ENCODE results near the gene TBC1D24.
"Not testable (repeated sequence)": the region's sequence is repeated elsewhere in the genome, so short reads cannot be mapped to it uniquely, and the experiment has no call there.

Gene TBC1D24

DNA sequence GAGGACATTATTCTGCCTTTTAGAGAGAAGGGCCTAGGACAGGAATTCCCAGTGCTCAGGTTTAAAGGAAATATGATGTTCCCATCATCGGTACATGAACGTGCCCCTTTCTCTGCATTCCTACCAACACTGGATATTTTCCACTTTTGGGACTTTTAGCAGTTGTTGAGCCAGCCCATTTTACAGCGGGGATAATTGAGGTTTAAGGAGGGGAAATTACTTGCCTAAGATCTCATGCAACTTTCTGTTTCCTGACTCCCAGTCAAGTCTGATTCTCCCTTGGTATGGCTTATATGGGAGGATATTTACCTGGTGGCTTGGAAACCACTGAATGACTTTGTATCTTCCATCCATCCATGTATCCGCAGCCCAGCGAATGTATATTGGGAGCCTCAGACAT is 59.4 kb downstream of the TBC1D24 start:
- not testable (repeated sequence) for H3K27ac ChIP-seq (ENCODE audit: low read depth, low read length); H3K9ac ChIP-seq (ENCODE audit: low read length in 5 of 5); H3K9me3 ChIP-seq (ENCODE audit: control insufficient read depth in 5 of 5, low read length in 5 of 5); H3K4me3 ChIP-seq (ENCODE audit: low read depth in 1 of 5, low read length in 5 of 5); H3K27me3 ChIP-seq (ENCODE audit: control insufficient read depth in 5 of 5, insufficient read depth in 4 of 5, low read length in 5 of 5)
- H3K36me3 ChIP-seq (ENCODE audit: control insufficient read depth in 5 of 5, insufficient read depth in 5 of 5, low read length in 5 of 5) = peaks cover 0 to 14% (median 4%) of the 10 kb centered on the region in 5 donors
- H3K4me1 ChIP-seq (ENCODE audit: control insufficient read depth in 5 of 5, insufficient read depth in 5 of 5, low read length in 5 of 5) = peaks cover under 1 to 49% (median 38%) of the 10 kb centered on the region in 5 donors

DNA sequence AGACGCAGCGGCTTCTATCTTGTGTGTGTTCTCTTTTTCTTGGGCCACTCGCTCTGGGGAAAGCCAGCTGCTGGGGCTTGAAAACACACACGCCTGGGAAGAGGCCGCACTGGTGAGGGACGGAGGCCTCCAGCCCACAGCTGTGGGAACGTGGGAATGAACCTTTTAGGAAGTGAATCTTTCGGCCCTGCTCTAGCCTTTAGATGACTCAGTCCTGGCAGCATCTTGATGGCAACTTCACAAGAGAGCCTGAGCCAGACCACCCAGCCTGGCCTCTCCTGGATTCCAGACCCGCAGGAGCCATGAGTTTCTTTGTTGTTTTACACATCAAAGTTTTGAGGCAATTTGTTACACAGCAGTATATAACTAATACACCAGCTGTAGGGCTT is 60.7 kb downstream of the TBC1D24 start:
- Histone ChIP-seq H3K4me1 (ENCODE audit: control insufficient read depth in 5 of 5, insufficient read depth in 5 of 5, low read length in 5 of 5) (peaks cover 2 to 60% (median 48%) of the 10 kb centered on the region in 5 donors), H3K27ac (ENCODE audit: low read depth, low read length) (peak overlapping the region; percentile 41), H3K27me3 (ENCODE audit: control insufficient read depth in 5 of 5, insufficient read depth in 4 of 5, low read length in 5 of 5) (no peaks in the 10 kb centered on the region), H3K9ac (ENCODE audit: low read length in 5 of 5) (no peak overlapping the region), H3K4me3 (ENCODE audit: low read depth in 1 of 5, low read length in 5 of 5) (peak overlapping the region in 1 of 5 donors; percentile 25), H3K9me3 (ENCODE audit: control insufficient read depth in 5 of 5, low read length in 5 of 5) (no peaks in the 10 kb centered on the region), H3K36me3 (ENCODE audit: control insufficient read depth in 5 of 5, insufficient read depth in 5 of 5, low read length in 5 of 5) (peaks cover 0 to 5% (median 0%) of the 10 kb centered on the region in 5 donors)

DNA sequence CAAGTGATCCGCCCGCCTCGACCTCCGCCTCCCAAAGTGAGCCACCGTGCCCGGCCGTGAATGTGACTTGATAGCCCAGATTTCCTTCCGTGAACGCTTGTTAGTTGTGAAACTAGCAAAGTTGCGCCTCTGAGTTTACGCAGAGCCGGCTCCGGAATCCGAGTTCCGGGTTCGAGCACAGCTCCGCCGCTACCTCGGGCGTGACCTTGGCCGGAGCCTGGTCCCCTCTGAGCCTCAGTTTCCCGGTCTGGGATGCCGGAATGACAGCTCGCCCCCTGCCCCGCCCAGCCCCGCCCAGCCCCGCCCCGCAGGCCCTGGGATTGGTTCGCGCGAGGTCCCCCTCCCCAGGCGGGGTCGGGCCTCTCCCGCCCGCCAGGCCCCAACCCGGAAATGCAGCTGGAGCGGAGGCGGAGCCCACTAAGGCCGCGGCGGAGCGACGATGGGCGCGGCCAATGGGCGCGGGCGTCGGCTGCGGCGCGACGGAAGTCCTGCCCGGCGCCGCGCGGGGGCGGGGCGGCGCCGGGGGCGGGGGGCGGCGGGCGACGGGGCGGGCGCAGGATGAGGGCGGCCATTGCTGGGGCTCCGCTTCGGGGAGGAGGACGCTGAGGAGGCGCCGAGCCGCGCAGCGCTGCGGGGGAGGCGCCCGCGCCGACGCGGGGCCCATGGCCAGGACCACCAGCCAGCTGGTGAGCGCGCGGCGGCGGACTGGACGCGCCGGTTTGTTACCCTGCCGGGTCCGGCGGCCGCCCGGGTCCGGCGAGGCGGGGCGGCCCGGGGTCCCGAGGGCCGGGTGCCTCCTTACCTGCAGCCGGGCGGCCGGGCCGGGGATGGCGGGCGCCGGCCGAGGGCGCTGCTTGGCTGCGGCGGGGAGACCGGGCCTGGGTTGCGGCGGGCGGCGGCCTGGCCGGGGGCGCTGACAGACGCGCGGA is 62.8 kb downstream of the TBC1D24 start, which contains the start of gene PDPK1:
Gene PDPK1, plus strand, starts transcription at position 571 of the 929 bp plus-strand sequence. Its CDS starts 92 bp downstream, at position 663.
- H3K27ac ChIP-seq (ENCODE audit: low read depth, low read length) = peak within 1 kb of the TSS; percentile 62
- peaks cover 2 to 50% (median 40%) of the 10 kb centered on the region in 5 donors for H3K4me1 ChIP-seq (ENCODE audit: control insufficient read depth in 5 of 5, insufficient read depth in 5 of 5, low read length in 5 of 5)
- H3K4me3 ChIP-seq (ENCODE audit: low read depth in 1 of 5, low read length in 5 of 5) = peak within 1 kb of the TSS; percentile 40 to 76 (median 72)
- H3K27me3 ChIP-seq (ENCODE audit: control insufficient read depth in 5 of 5, insufficient read depth in 4 of 5, low read length in 5 of 5) = no peaks in the 10 kb centered on the region
- no peaks in the 10 kb centered on the region for H3K9me3 ChIP-seq (ENCODE audit: control insufficient read depth in 5 of 5, low read length in 5 of 5)
- H3K9ac ChIP-seq (ENCODE audit: low read length in 5 of 5) = peak within 1 kb of the TSS in 2 of 5 donors; percentile 64 to 71
- H3K36me3 ChIP-seq (ENCODE audit: control insufficient read depth in 5 of 5, insufficient read depth in 5 of 5, low read length in 5 of 5) = peaks cover 0 to 3% (median 0%) of the 10 kb centered on the region in 5 donors

DNA sequence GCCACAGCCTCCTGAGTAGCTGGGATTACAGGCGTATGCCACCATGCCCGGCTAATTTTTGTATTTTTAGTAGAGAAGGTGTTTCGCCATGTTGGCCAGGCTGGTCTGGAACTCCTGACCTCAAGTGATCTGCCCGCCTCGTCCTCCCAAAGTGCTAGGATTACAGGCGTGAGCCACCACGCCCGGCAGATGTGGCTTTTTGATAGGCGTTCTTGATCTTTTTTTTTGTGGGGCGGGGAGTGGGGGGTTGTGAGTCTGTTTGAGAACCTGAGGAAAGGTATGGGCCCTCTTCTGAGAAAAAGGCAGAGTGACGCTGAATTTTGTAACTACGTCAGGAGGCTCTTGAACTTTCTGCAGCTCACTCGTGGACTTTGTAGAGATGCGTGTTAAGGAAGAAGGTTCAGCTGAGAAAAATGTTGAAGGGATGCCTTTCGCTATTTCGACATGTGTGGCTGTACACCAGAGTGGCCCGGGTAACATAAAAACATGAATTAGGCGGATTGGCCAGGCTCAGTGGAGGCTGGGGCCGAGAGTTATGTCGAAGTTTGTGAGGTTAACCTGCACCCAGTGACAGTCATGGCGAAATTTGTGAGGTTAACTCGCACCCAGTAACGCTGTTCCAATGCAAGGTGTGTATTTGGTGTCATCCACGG is 64.4 kb downstream of the TBC1D24 start:
- H3K9ac ChIP-seq (ENCODE audit: low read length in 5 of 5); H3K36me3 ChIP-seq (ENCODE audit: control insufficient read depth in 5 of 5, insufficient read depth in 5 of 5, low read length in 5 of 5); H3K9me3 ChIP-seq (ENCODE audit: control insufficient read depth in 5 of 5, low read length in 5 of 5); H3K27me3 ChIP-seq (ENCODE audit: control insufficient read depth in 5 of 5, insufficient read depth in 4 of 5, low read length in 5 of 5); H3K27ac ChIP-seq (ENCODE audit: low read depth, low read length): not testable (repeated sequence)
- Histone ChIP-seq H3K4me1 (ENCODE audit: control insufficient read depth in 5 of 5, insufficient read depth in 5 of 5, low read length in 5 of 5) (peaks cover 2 to 48% (median 37%) of the 10 kb centered on the region in 5 donors), H3K4me3 (ENCODE audit: low read depth in 1 of 5, low read length in 5 of 5) (peak overlapping the region in 1 of 5 donors; percentile 61)

DNA sequence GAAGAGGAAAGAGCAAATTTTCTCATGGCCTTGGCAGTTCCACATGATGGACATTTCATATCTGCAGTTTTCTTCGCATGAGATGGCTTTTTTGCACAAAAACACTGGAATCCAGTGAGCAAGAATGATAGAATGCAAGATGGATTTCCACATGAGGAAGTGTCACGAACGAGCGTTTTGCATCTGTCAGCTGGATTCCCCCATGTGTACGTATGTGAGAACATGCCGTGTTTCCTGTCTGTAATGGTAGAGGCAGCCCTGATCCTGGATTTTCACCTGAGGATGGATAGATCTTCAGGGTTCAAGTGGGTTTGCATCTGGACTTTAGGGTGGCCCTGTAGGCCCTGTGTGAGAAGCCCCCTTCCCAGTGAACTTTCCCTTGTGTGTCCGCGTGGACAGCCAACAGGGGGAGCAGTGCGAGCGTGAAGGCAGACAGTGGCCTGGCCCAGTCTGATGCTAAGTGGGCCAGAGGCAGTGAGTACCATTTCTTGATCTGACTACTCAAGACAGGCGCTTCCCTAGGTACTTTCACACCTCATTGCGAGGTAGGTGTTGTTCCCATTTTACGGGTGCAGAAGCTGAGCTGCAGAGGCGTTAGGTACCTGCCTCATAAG is 65.0 kb downstream of the TBC1D24 start:
- not testable (repeated sequence) for H3K36me3 ChIP-seq (ENCODE audit: control insufficient read depth in 5 of 5, insufficient read depth in 5 of 5, low read length in 5 of 5)
- peaks cover 2 to 46% (median 37%) of the 10 kb centered on the region in 5 donors for H3K4me1 ChIP-seq (ENCODE audit: control insufficient read depth in 5 of 5, insufficient read depth in 5 of 5, low read length in 5 of 5)

DNA sequence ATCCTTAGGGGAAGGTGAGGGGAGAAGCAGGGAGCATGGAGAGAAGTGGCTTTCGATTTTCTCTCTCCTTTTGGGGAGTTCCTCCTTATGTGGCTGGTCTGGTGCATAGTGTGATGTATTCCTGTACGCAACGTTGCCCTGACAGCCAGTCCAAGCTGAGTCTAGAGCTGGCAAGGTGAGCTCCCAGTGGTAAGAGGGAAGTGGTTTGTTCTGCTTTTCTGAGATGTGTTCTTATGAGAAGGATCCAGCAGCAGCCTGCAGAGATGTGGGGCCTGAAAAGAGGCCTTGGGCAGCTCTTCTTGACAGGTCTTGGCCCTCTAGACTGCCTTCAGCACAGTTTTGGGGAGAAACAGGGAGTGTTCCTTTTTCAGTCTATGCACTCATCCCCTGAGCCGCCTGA is 66.0 kb downstream of the TBC1D24 start:
- not testable (repeated sequence) for H3K36me3 ChIP-seq (ENCODE audit: control insufficient read depth in 5 of 5, insufficient read depth in 5 of 5, low read length in 5 of 5); H3K27ac ChIP-seq (ENCODE audit: low read depth, low read length); H3K9me3 ChIP-seq (ENCODE audit: control insufficient read depth in 5 of 5, low read length in 5 of 5); H3K9ac ChIP-seq (ENCODE audit: low read length in 5 of 5); H3K4me3 ChIP-seq (ENCODE audit: low read depth in 1 of 5, low read length in 5 of 5); H3K27me3 ChIP-seq (ENCODE audit: control insufficient read depth in 5 of 5, insufficient read depth in 4 of 5, low read length in 5 of 5)
- peaks cover 2 to 42% (median 36%) of the 10 kb centered on the region in 5 donors for H3K4me1 ChIP-seq (ENCODE audit: control insufficient read depth in 5 of 5, insufficient read depth in 5 of 5, low read length in 5 of 5)

More for the DNA sequence above, 65.0 kb downstream of the TBC1D24 start:
- H3K27me3 ChIP-seq (ENCODE audit: control insufficient read depth in 5 of 5, insufficient read depth in 4 of 5, low read length in 5 of 5); H3K9ac ChIP-seq (ENCODE audit: low read length in 5 of 5); H3K9me3 ChIP-seq (ENCODE audit: control insufficient read depth in 5 of 5, low read length in 5 of 5); H3K4me3 ChIP-seq (ENCODE audit: low read depth in 1 of 5, low read length in 5 of 5); H3K27ac ChIP-seq (ENCODE audit: low read depth, low read length): not testable (repeated sequence)

DNA sequence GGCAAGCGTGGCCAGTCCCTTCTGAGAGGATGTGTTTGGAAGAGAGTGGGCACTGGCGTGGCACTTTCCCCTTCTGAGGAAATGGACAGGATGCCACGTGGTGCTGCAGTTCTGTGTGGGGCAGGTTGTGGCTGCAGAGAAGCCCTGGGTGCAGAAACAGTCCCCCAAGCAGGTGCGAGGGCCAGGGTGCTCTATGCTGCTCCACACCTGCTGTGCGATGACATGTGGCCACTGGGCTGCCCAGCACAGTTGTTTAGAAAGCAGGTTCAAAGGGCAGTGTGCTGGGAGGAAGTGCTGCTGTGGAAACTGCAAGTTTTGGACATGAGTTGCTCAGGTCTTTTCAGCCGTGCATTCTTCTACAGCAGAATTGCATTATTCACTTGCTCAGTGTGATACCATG is 66.5 kb downstream of the TBC1D24 start:
- not testable (repeated sequence) for H3K9ac ChIP-seq (ENCODE audit: low read length in 5 of 5); H3K4me3 ChIP-seq (ENCODE audit: low read depth in 1 of 5, low read length in 5 of 5); H3K9me3 ChIP-seq (ENCODE audit: control insufficient read depth in 5 of 5, low read length in 5 of 5); H3K27ac ChIP-seq (ENCODE audit: low read depth, low read length); H3K27me3 ChIP-seq (ENCODE audit: control insufficient read depth in 5 of 5, insufficient read depth in 4 of 5, low read length in 5 of 5); H3K36me3 ChIP-seq (ENCODE audit: control insufficient read depth in 5 of 5, insufficient read depth in 5 of 5, low read length in 5 of 5)
- H3K4me1 ChIP-seq (ENCODE audit: control insufficient read depth in 5 of 5, insufficient read depth in 5 of 5, low read length in 5 of 5) = peaks cover 2 to 37% (median 32%) of the 10 kb centered on the region in 5 donors

DNA sequence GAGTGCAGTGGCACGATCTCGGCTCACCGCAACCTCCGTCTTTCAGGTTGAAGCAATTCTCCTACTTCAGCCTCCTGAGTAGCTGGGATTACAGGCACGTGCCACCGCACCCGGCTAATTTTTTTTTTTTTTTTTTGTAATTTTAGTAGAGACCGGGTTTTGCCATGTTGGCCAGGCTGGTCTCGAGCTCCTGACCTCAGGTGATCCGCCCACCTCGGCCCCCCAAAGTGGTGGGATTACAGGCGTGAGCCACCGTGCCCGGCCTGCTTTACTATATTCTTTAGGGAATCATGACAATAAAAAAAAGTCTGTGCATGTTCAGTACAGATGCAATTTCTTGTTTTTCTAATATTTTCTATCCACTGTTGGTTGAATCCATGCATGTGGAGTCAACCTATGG is 68.8 kb downstream of the TBC1D24 start:
- not testable (repeated sequence) for H3K4me3 ChIP-seq (ENCODE audit: low read depth in 1 of 5, low read length in 5 of 5); H3K27ac ChIP-seq (ENCODE audit: low read depth, low read length); H3K27me3 ChIP-seq (ENCODE audit: control insufficient read depth in 5 of 5, insufficient read depth in 4 of 5, low read length in 5 of 5); H3K9ac ChIP-seq (ENCODE audit: low read length in 5 of 5); H3K36me3 ChIP-seq (ENCODE audit: control insufficient read depth in 5 of 5, insufficient read depth in 5 of 5, low read length in 5 of 5); H3K9me3 ChIP-seq (ENCODE audit: control insufficient read depth in 5 of 5, low read length in 5 of 5)
- peaks cover 2 to 27% (median 22%) of the 10 kb centered on the region in 5 donors for H3K4me1 ChIP-seq (ENCODE audit: control insufficient read depth in 5 of 5, insufficient read depth in 5 of 5, low read length in 5 of 5)

DNA sequence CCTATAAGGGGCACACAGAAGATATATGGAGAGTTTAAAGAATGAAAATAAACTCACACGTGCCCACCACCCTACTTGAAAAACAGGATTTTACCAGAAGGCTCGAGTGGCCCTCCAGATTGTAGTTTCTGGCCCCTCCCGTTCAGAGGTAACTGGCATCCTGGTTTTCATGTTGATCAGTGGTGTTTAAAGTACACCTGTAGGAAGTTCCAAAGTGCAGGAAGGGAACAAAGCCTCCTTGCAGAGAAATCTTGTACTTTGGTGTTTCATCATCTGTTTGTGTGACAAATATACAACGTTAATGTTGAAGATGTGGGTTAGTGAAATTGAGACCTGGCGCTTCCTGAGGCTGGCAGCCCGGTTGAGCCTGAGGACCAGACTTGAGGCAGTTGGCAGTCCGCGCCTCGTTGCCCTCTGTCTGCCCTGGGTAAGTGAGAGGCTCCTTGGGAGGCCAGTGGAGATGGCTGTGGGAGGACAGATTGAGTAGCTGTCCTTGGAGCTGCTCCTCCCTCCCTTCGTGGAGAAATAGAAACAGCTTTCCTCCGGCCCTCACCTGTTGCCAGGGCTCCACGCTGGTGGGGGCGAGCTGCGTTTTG is 75.5 kb downstream of the TBC1D24 start:
- H3K27me3 ChIP-seq (ENCODE audit: control insufficient read depth in 5 of 5, insufficient read depth in 4 of 5, low read length in 5 of 5); H3K4me1 ChIP-seq (ENCODE audit: control insufficient read depth in 5 of 5, insufficient read depth in 5 of 5, low read length in 5 of 5); H3K9me3 ChIP-seq (ENCODE audit: control insufficient read depth in 5 of 5, low read length in 5 of 5); H3K36me3 ChIP-seq (ENCODE audit: control insufficient read depth in 5 of 5, insufficient read depth in 5 of 5, low read length in 5 of 5); H3K4me3 ChIP-seq (ENCODE audit: low read depth in 1 of 5, low read length in 5 of 5); H3K27ac ChIP-seq (ENCODE audit: low read depth, low read length); H3K9ac ChIP-seq (ENCODE audit: low read length in 5 of 5): not testable (repeated sequence)
